Central memory CD4-positive, alpha-beta T cell (primary cell): ENCODE results near the gene EVC2.

Experiments used
- DNase-seq: peaks from one replicate; pipeline ENCODE4 v3.0.0; 2022
- total RNA-seq, 3 experiments: gene quantifications; one replicate each; lab custom pipeline; 2026; lab: John Stamatoyannopoulos, UW

EVC2 gene
- total RNA-seq = 2.2 to 6.6 (median 3.1) reads per million in 3 experiments

- DNase-seq = peak; percentile 16
Measured at GRCh38 chr4:5708449-5709206, at the start of gene EVC2. Gene EVC2 (minus strand): TSS chr4:5708559. CDS start chr4:5708513, 46 bp downstream.

GRCh38 chr4:5757954-5758353, 49.6 kb upstream of the EVC2 start:
- DNase-seq = no peak

- DNase-seq = no peak
Measured at GRCh38 chr4:5757536-5757935, 49.2 kb upstream of the EVC2 start.

GRCh38 chr4:5757091-5757490, 48.7 kb upstream of the EVC2 start:
- DNase-seq = no peak

GRCh38 chr4:5756271-5756670, 47.9 kb upstream of the EVC2 start:
- no peak for DNase-seq

GRCh38 chr4:5755679-5756078, 47.3 kb upstream of the EVC2 start:
- no peak for DNase-seq

GRCh38 chr4:5755161-5755560, 46.8 kb upstream of the EVC2 start:
- no peak for DNase-seq

- DNase-seq = no peak
Measured at GRCh38 chr4:5754529-5754881, 46.1 kb upstream of the EVC2 start.

- no peak for DNase-seq
Measured at GRCh38 chr4:5753766-5754528, 45.6 kb upstream of the EVC2 start.

- no peak for DNase-seq
Measured at GRCh38 chr4:5753366-5753765, 45.0 kb upstream of the EVC2 start.

- no peak for DNase-seq
Measured at GRCh38 chr4:5752376-5753184, 44.2 kb upstream of the EVC2 start.

- no peak for DNase-seq
Measured at GRCh38 chr4:5751666-5752375, 43.5 kb upstream of the EVC2 start.

- DNase-seq = no peak
Measured at GRCh38 chr4:5750946-5751665, 42.7 kb upstream of the EVC2 start.

- DNase-seq = no peak
Measured at GRCh38 chr4:5750052-5750945, 41.9 kb upstream of the EVC2 start.

- DNase-seq = no peak
Measured at GRCh38 chr4:5749568-5749967, 41.2 kb upstream of the EVC2 start.

- DNase-seq = no peak
Measured at GRCh38 chr4:5747738-5748375, 39.5 kb upstream of the EVC2 start.

- DNase-seq = no peak
Measured at GRCh38 chr4:5746829-5747737, 38.7 kb upstream of the EVC2 start.

GRCh38 chr4:5746250-5746649, 37.9 kb upstream of the EVC2 start:
- DNase-seq = no peak

GRCh38 chr4:5742968-5743367, 34.6 kb upstream of the EVC2 start:
- no peak for DNase-seq
